ENCODE results near the gene CABP5. TPM values are rescaled to one million over a fixed set of nuclear protein-coding genes. Genes with fewer than 3 reads are reported as not detected.

Gene CABP5
- total RNA-seq, 1 experiment from 2014 or later: not detected

- Histone ChIP-seq H3K9ac (ENCODE audit: extremely low read depth, insufficient read length, low read length) (no peak overlapping the region), H2BK120ac (ENCODE audit: low read depth, low read length, poor library complexity, severe bottlenecking) (no peak overlapping the region), H4K91ac (ENCODE audit: insufficient read length, low read depth, low read length) (no peak overlapping the region), H3K79me2 (ENCODE audit: insufficient read depth, low read length) (0 out of 2 replicates have a peak, but pooled peaks cover 2% of the 10 kb centered on the region), H3K14ac (ENCODE audit: insufficient read depth, low read length) (no peak overlapping the region), H3K18ac (ENCODE audit: insufficient read length, low read depth, low read length) (no peak overlapping the region), H2BK20ac (ENCODE audit: low read depth, low read length, poor library complexity, severe bottlenecking) (no peak overlapping the region), H2AK5ac (ENCODE audit: insufficient read length, low read length) (no peak overlapping the region), H2AFZ (ENCODE audit: low read length) (no peak overlapping the region), H3K27ac (ENCODE audit: insufficient read length, low read depth, low read length) (no peak overlapping the region), H4K8ac (replicated peaks; ENCODE audit: insufficient read length, low read depth, low read length) (no peak overlapping the region), H3K27me3 (ENCODE audit: insufficient read depth, low read length) (no peaks in the 10 kb centered on the region), H3K23me2 (ENCODE audit: insufficient read length, low read depth, low read length, poor library complexity, severe bottlenecking) (no peaks in the 10 kb centered on the region), H3K4ac (ENCODE audit: low read depth, low read length) (no peak overlapping the region), H3K9me3 (ENCODE audit: control insufficient read depth, low read depth, low read length) (no peaks in the 10 kb centered on the region), H3K4me2 (ENCODE audit: insufficient read depth, insufficient read length, low read length) (no peak overlapping the region), H3K56ac (ENCODE audit: insufficient read length, low read depth, low read length) (no peak overlapping the region), H3K4me1 (ENCODE audit: insufficient read depth, low read length) (no peaks in the 10 kb centered on the region), H4K5ac (ENCODE audit: insufficient read length, low read depth, low read length) (no peak overlapping the region), H2BK15ac (ENCODE audit: low read depth, low read length) (no peak overlapping the region), H2BK12ac (ENCODE audit: insufficient read length, low read depth, low read length) (no peak overlapping the region), H4K20me1 (ENCODE audit: control insufficient read depth, insufficient read depth, insufficient read length) (no peaks in the 10 kb centered on the region), H3T11ph (ENCODE audit: low read length) (no peak overlapping the region), H3K79me1 (ENCODE audit: insufficient read depth, low read depth, low read length, poor library complexity, severe bottlenecking) (no peaks in the 10 kb centered on the region), H3K23ac (ENCODE audit: insufficient read length, low read depth, low read length) (no peak overlapping the region), H2BK5ac (ENCODE audit: insufficient read length, low read length) (no peak overlapping the region)
- WGBS (ENCODE audit: extremely low coverage, insufficient read length, low lambda C conversion rate): no CpG with 5 or more reads among the region's 11 CpGs
- Mint-ChIP-seq H3K4me1 (peaks cover 4 to 5% of the 10 kb centered on the region in 2 experiments; a peak in 2 of 4 replicates), H3K27ac (no peak overlapping the region), H3K27me3 (ENCODE audit: low read depth) (no peaks in the 10 kb centered on the region; the same call in 1 of the 2 replicates), H3K9me3 (peaks cover 0 to 3% of the 10 kb centered on the region in 2 experiments; a peak in 1 of 5 replicates), H3K36me3 (ENCODE audit: insufficient read depth in 1 of 3, low read depth in 3 of 3) (peaks cover 0 to 4% (median 2%) of the 10 kb centered on the region in 3 experiments; a peak in 3 of 7 replicates), H3K4me3 (no peak overlapping the region)
- no peak for TF ChIP-seq CTCF (conservative IDR thresholded peaks at IDR 0.05)
- DNase-seq: no peak
Measured at GRCh38 chr19:48010932-48011758, 32.7 kb downstream of the CABP5 start.
